Omental fat pad (tissue), 4 donors: Measurements from ENCODE around the gene CCL19. TPM values are rescaled to one million over a fixed set of nuclear protein-coding genes. Genes with fewer than 3 reads are reported as not detected.

Experiments used
- ATAC-seq: fragments of 150-250 bp; one replicate; pipeline ENCODE4 v1.9.1; 2016; ENCODE audit warnings: mild to moderate bottlenecking, moderate library complexity; ENCODE audit not compliant: low FRiP score
- DNase-seq: peaks from one replicate; pipeline ENCODE4 v3.0.0-alpha.2; 2019; ENCODE audit warnings: low spot score
- total RNA-seq, 4 donors: library from RNA; depleted of rRNA; stranded (reverse); fragments of >200 nt; gene quantifications; one replicate each; pipeline ENCODE4 v1.1.0, GENCODE V29; 2016
- TF ChIP-seq, protein P1 (sequence below), 3 donors: fragments of 450-650 bp; IDR thresholded peaks; one replicate each; pipeline ENCODE4 v1.5.1; 2016 to 2017; ENCODE audit warnings: antibody characterized with exemption in 3 of 3, mild to moderate bottlenecking in 3 of 3, moderate library complexity in 2 of 3

Gene CCL19
- total RNA-seq, 4 donors from 2014 or later, result not detected

DNA sequence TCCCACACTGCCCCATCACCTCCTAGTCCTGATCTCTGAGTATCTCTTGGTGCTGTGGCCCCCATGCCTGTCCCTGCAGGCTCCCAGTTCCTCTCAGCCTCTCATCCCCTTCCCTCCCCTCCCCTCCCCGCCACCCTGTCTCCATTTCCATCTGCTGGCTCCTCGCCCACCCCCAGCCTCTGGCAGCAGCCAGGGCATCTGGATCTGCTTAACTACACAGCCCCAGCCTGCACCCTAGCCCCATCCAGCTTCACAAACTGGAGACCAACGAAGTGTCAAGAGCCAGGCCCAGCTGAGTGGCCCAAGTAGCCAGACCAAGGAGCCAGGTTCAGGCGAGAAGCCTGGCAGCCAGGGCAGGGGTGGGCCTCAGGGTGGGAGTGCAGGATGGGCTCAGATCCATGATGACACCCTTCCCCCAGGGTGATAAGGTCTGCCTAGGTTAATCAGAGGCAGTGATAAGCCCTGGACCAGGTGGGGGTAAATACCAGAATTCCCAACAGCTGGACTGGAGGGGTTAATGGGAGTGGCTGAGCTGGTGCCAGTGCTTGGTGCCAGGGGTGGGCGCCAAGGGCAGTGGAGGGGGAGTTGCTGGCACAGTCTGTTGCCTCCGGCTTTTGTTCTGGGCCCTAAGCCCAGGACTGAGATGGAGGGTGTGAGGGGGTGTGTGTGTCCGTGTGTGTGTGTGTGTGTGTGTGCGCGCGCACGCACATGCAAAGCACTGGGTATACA is 36.6 kb downstream of the CCL19 start:
- no peak for DNase-seq

GRCh38 chr9:34653151-34654072 is 37.7 kb downstream of the CCL19 start:
- ATAC-seq (no peak), DNase-seq (no peak)
- TF ChIP-seq, protein P1, sequence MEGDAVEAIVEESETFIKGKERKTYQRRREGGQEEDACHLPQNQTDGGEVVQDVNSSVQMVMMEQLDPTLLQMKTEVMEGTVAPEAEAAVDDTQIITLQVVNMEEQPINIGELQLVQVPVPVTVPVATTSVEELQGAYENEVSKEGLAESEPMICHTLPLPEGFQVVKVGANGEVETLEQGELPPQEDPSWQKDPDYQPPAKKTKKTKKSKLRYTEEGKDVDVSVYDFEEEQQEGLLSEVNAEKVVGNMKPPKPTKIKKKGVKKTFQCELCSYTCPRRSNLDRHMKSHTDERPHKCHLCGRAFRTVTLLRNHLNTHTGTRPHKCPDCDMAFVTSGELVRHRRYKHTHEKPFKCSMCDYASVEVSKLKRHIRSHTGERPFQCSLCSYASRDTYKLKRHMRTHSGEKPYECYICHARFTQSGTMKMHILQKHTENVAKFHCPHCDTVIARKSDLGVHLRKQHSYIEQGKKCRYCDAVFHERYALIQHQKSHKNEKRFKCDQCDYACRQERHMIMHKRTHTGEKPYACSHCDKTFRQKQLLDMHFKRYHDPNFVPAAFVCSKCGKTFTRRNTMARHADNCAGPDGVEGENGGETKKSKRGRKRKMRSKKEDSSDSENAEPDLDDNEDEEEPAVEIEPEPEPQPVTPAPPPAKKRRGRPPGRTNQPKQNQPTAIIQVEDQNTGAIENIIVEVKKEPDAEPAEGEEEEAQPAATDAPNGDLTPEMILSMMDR (IDR thresholded peaks at IDR 0.05), result no peak

More for the DNA sequence above, 36.6 kb downstream of the CCL19 start:
- peak; percentile 48 for ATAC-seq
- TF ChIP-seq, protein P1 (IDR thresholded peaks at IDR 0.05), result no peak

DNA sequence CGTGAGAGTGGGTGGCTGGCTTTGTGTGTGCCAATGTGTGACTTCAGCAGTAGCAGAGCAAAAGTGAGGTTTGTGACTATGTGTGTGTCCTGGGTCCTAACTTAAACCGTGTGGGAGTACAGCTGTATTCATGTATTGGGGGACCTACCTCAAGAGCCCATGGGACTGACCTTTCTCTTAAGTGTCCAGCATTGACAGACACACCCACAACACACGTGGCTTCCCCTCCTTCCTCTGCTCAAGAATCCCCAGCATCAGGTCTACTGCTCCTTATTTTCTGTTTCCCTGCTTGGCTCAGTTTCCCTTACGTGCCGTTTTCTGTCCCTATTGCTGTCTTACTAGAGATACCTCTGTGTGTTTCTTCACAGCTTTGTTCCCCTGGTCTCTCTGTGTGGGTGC is 38.5 kb downstream of the CCL19 start:
- TF ChIP-seq, protein P1 (IDR thresholded peaks at IDR 0.05), result no peak

DNA sequence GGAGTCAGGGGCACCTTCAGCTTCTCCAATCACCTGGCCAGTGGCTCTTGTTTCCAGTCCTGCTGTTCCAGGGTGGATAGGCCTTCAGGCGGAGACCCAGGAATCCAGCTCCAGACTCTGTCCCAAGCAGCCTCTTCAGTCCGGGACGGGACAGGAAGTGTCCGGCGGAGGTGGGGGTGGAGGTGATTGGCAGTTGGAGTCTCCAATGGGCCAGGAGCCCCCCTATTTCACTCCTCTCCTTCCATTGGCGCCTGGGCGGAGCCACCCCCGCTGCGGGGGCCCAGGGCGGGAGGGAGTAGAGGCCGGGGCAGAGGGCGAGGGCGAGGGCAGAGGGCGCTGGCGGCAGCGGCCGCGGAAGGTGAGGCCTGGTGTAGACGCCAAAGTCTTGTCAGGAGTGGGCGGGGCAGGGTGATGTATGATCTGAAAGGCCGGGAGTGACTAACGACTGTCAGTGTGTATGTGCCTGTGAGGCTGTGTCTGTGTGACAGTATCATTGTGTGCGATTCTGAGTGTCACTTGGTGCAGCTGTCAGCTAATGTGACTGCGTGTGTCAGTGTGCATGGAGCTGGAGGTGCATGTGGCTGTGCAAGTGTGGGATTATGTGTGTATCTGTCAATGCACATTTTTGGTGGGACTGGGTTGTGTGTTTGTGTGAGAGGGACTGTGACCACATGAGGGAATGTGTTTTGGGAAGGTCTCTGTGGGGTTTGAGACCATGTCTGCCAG is 39.0 kb downstream of the CCL19 start, which contains the start of gene IL11RA:
Gene IL11RA, plus strand, starts transcription at position 310 of the 726 bp plus-strand sequence. CDS start 3,033 bp downstream, outside the sequence.
- ATAC-seq, result peak; percentile 63
- TF ChIP-seq, protein P1 (IDR thresholded peaks at IDR 0.05), result no peak
- DNase-seq, result peak; percentile 44

More for the DNA sequence above, 38.5 kb downstream of the CCL19 start:
- no peak for DNase-seq
- no peak for ATAC-seq

DNA sequence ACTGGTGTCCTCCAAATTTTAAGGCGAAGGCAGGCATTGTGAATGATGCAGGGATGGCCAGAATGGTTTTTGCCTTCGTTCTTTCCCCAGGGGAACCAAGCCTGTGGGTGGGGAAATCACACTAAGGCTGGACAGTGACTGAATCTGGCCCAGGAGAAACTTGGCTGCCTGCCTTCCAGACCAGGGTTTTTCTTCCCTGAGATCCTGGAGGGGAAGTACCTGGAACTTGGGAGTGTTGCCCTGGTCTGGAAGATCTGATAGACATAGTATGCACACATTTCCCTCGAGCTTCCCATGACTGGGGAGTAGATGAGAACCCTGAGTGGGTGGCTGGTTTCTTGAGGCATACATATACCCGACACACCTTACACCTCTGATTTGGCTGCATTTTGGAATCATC is 39.8 kb downstream of the CCL19 start:
- TF ChIP-seq, protein P1 (IDR thresholded peaks at IDR 0.05), result no peak
- DNase-seq, result no peak
- ATAC-seq, result peak; percentile 12

DNA sequence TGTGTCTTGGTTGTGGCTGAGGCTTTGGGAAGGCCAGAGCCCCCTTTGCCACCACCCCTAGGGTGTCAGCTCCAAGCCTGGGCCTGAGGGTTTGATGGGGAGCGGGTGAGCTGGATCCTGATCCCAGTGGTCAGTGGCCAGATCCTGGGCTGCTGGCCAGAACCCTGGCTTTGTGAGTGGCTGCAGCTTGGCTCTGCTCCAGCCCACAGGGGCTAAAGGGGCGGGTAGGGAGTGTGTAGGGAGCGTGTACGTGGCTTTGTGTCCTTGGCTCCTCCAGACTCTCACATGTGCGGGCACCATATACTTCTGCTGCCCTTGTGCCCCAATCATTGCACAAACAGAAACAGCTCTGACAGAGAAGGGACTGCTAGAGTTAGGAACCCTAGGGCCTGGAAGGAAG is 40.3 kb downstream of the CCL19 start:
- DNase-seq (no peak), ATAC-seq (no peak)
- TF ChIP-seq, protein P1 (IDR thresholded peaks at IDR 0.05), result no peak
